Mesendoderm (in vitro differentiated cells): ENCODE data around the gene GPR22. TPM values are rescaled to one million over a fixed set of nuclear protein-coding genes. Genes with fewer than 3 reads are reported as not detected.

Source experiments
- DNase-seq: peaks from one replicate; pipeline ENCODE4 v3.0.0; 2013
- H2AK5ac ChIP-seq: 2 replicates; pipeline ENCODE4 v1.6.1; 2013; ENCODE audit warnings: low read length, inconsistent platforms
- H2BK120ac ChIP-seq: 2 replicates; pipeline ENCODE4 v1.6.1; 2013; ENCODE audit warnings: low read depth, mild to moderate bottlenecking, low read length, moderate library complexity, mixed read lengths
- H2BK15ac ChIP-seq: replicated peaks from 2 replicates; pipeline ENCODE4 v1.6.1; 2013; ENCODE audit warnings: low read depth, mild to moderate bottlenecking, moderate library complexity
- H2BK5ac ChIP-seq: 2 replicates; pipeline ENCODE4 v1.6.1; 2013; ENCODE audit warnings: low read length, inconsistent platforms
- H3K18ac ChIP-seq: 2 replicates; pipeline ENCODE4 v1.6.1; 2013; ENCODE audit warnings: mild to moderate bottlenecking, low read length, mixed read lengths
- H3K23ac ChIP-seq: one replicate; pipeline ENCODE4 v1.6.1; 2013; ENCODE audit warnings: low read length
- H3K27ac ChIP-seq: 2 replicates; pipeline ENCODE4 v1.5.1; 2013; ENCODE audit warnings: low read depth, mild to moderate bottlenecking, inconsistent platforms, low read length, moderate library complexity
- H3K27me3 ChIP-seq: 2 replicates; pipeline ENCODE4 v1.6.1; 2013; ENCODE audit warnings: low read length, control low read depth, mild to moderate bottlenecking, inconsistent platforms; ENCODE audit not compliant: insufficient read depth, poor library complexity
- H3K36me3 ChIP-seq: 2 replicates; pipeline ENCODE4 v1.6.1; 2013; ENCODE audit warnings: low read length, inconsistent platforms; ENCODE audit not compliant: control insufficient read depth, insufficient read depth
- H3K4ac ChIP-seq: one replicate; pipeline ENCODE4 v1.6.1; 2013; ENCODE audit warnings: low read depth, mild to moderate bottlenecking, low read length, moderate library complexity
- H3K4me1 ChIP-seq: 2 replicates; pipeline ENCODE4 v1.6.1; 2013; ENCODE audit warnings: low read depth, low read length, inconsistent platforms; ENCODE audit not compliant: control insufficient read depth
- H3K4me2 ChIP-seq: 2 replicates; pipeline ENCODE4 v1.6.1; 2013; ENCODE audit warnings: low read length
- H3K4me3 ChIP-seq: 2 replicates; pipeline ENCODE4 v1.5.1; 2013; ENCODE audit warnings: mild to moderate bottlenecking, low read length
- H3K56ac ChIP-seq: one replicate; pipeline ENCODE4 v1.6.1; 2013; ENCODE audit warnings: low read length
- H3K79me1 ChIP-seq: 2 replicates; pipeline ENCODE4 v1.6.1; 2013; ENCODE audit warnings: low read length, inconsistent platforms
- H3K79me2 ChIP-seq: 2 replicates; pipeline ENCODE4 v1.6.1; 2013; ENCODE audit warnings: mild to moderate bottlenecking, low read length; ENCODE audit not compliant: control insufficient read depth, insufficient read depth
- H3K9ac ChIP-seq: 2 replicates; pipeline ENCODE4 v1.6.1; 2013; ENCODE audit warnings: low read length, inconsistent platforms
- H4K5ac ChIP-seq: one replicate; pipeline ENCODE4 v1.6.1; 2013; ENCODE audit warnings: low read length
- H4K8ac ChIP-seq: one replicate; pipeline ENCODE4 v1.6.1; 2013; ENCODE audit warnings: low read depth, mild to moderate bottlenecking, control low read depth, low read length, moderate library complexity
- WGBS: extraction: QIAGEN DNeasy Blood & Tissue Kit; methylation state at CpG from one replicate; pipeline ENCODE4 v1.1.7; 2013; ENCODE audit warnings: low lambda C conversion rate, missing lambda C conversion rate; ENCODE audit not compliant: insufficient coverage; ENCODE audit errors: extremely low coverage; 5-methylcytosine and 5-hydroxymethylcytosine counted together
- polyA plus RNA-seq, 2 experiments: library from polyadenylated mRNA; stranded (reverse); fragments of 200-250 nt; gene quantifications; one replicate each; pipeline ENCODE4 v1.2.3, GENCODE V29; 2013

Gene GPR22, protein sequence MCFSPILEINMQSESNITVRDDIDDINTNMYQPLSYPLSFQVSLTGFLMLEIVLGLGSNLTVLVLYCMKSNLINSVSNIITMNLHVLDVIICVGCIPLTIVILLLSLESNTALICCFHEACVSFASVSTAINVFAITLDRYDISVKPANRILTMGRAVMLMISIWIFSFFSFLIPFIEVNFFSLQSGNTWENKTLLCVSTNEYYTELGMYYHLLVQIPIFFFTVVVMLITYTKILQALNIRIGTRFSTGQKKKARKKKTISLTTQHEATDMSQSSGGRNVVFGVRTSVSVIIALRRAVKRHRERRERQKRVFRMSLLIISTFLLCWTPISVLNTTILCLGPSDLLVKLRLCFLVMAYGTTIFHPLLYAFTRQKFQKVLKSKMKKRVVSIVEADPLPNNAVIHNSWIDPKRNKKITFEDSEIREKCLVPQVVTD
- not detected for polyA plus RNA-seq (2013, experiment 1 of 2)
- polyA plus RNA-seq (2013, experiment 2 of 2), result not detected

- Histone ChIP-seq H2BK15ac (no peak within 1 kb of the TSS), H3K27me3 (no peaks in the 10 kb centered on the region), H2AK5ac (no peak within 1 kb of the TSS), H4K5ac (no peak within 1 kb of the TSS), H3K4me1 (no peaks in the 10 kb centered on the region), H3K9ac (no peak within 1 kb of the TSS), H3K4me3 (no peak within 1 kb of the TSS), H3K56ac (no peak within 1 kb of the TSS), H3K27ac (no peak within 1 kb of the TSS), H3K79me2 (no peaks in the 10 kb centered on the region), H4K8ac (no peak within 1 kb of the TSS), H2BK5ac (no peak within 1 kb of the TSS), H3K4ac (no peak within 1 kb of the TSS), H3K18ac (no peak within 1 kb of the TSS), H2BK120ac (no peak within 1 kb of the TSS), H3K23ac (no peak within 1 kb of the TSS), H3K36me3 (no peaks in the 10 kb centered on the region), H3K79me1 (no peaks in the 10 kb centered on the region), H3K4me2 (no peak within 1 kb of the TSS)
- DNase-seq, result no peak
- WGBS, result no CpG with 5 or more reads among the region's 4 CpGs
Observed at GRCh38 chr7:107469929-107470328, at the start of gene GPR22. Gene GPR22 (plus strand): TSS chr7:107470057. CDS start chr7:107474061, 4,004 bp downstream.

- no peak overlapping the region for H4K5ac ChIP-seq
- H3K18ac ChIP-seq, result no peak overlapping the region
- no peak for DNase-seq
- no peak overlapping the region for H3K4me2 ChIP-seq
- H2AK5ac ChIP-seq, result no peak overlapping the region
- H3K27me3 ChIP-seq, result no peaks in the 10 kb centered on the region
- H3K4me3 ChIP-seq, result no peak overlapping the region
- no peak overlapping the region for H2BK15ac ChIP-seq
- no peak overlapping the region for H3K9ac ChIP-seq
- no peak overlapping the region for H3K56ac ChIP-seq
- no peak overlapping the region for H2BK5ac ChIP-seq
- no peaks in the 10 kb centered on the region for H3K4me1 ChIP-seq
- H4K8ac ChIP-seq, result no peak overlapping the region
- no CpG with 5 or more reads among the region's 5 CpGs for WGBS
- H3K23ac ChIP-seq, result no peak overlapping the region
- H3K36me3 ChIP-seq, result no peaks in the 10 kb centered on the region
- H2BK120ac ChIP-seq, result no peak overlapping the region
- no peaks in the 10 kb centered on the region for H3K79me2 ChIP-seq
- H3K4ac ChIP-seq, result no peak overlapping the region
- no peak overlapping the region for H3K27ac ChIP-seq
- H3K79me1 ChIP-seq, result no peaks in the 10 kb centered on the region
Observed at GRCh38 chr7:107427462-107427861, 42.4 kb upstream of the GPR22 start.

DNA sequence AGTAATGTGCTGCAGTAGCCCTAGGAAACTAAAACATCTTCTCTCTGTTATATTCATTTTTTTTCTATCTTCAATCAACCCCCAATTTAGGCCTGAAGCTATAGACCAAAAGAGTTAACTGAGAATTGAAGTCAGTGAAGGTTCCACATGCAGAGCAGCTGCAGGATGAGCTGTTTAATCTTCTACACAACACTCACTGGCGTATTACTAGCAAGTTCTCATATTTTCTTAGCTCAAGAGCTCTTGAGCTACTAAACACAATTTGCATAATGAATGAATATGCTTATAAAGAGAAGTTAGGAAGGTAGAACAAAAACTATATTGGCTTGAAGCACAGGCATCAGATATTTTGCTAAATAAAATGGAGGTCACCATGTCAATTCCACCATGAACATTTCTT is 41.2 kb upstream of the GPR22 start:
- no peak overlapping the region for H2BK15ac ChIP-seq
- H2AK5ac ChIP-seq, result no peak overlapping the region
- no peak overlapping the region for H3K56ac ChIP-seq
- no peak overlapping the region for H3K9ac ChIP-seq
- H3K79me2 ChIP-seq, result no peaks in the 10 kb centered on the region
- no peak overlapping the region for H3K4me2 ChIP-seq
- no peak overlapping the region for H2BK5ac ChIP-seq
- no peak overlapping the region for H3K18ac ChIP-seq
- no peaks in the 10 kb centered on the region for H3K36me3 ChIP-seq
- no peak overlapping the region for H3K23ac ChIP-seq
- no peaks in the 10 kb centered on the region for H3K4me1 ChIP-seq
- no peak overlapping the region for H3K27ac ChIP-seq
- H3K4ac ChIP-seq, result no peak overlapping the region
- WGBS, result no CpG with 5 or more reads among the region's 1 CpG
- H3K4me3 ChIP-seq, result no peak overlapping the region
- H4K5ac ChIP-seq, result no peak overlapping the region
- no peaks in the 10 kb centered on the region for H3K79me1 ChIP-seq
- no peak overlapping the region for H2BK120ac ChIP-seq
- DNase-seq, result no peak
- no peak overlapping the region for H4K8ac ChIP-seq
- H3K27me3 ChIP-seq, result no peaks in the 10 kb centered on the region

DNA sequence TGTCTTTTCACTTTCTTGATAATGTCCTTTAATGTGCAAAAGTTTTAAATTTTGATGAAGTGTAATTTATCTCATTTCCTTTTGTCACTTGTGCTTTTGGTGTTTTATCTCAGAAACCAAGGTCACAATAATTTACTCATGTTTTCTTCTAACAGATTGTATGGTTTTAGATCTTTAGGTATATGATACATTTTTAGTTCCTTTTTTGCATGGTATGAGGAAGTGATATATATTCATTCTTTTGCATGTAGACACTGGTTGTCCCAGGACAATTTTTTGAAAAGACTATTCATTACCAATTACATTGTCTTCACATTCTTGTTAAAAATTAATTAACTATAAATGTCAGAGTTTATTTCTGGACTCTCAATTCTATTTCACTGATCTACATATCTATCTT is 39.8 kb upstream of the GPR22 start:
- no peak overlapping the region for H3K4me2 ChIP-seq
- no peak overlapping the region for H2BK5ac ChIP-seq

DNA sequence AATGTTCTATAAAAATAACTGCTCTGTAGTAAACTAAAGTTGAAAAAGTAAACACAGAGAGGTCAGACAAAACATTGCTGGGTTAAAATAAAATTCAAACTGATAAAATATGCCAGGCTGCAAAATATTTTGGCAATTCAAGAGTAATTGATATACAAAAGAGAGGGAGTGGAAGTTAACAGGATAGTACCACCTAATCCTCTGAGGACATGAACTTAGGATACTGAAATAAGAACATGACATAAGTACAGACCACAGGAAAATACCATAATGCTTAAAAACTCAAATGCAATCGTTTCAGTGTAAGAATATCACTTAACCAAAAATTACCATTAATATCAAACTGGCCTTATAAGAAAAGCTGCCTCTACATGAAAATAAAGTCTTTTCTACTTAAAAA is 37.6 kb upstream of the GPR22 start:
- no peak overlapping the region for H3K4me3 ChIP-seq
- no peaks in the 10 kb centered on the region for H3K36me3 ChIP-seq
- H2BK15ac ChIP-seq, result no peak overlapping the region
- no peak overlapping the region for H2BK5ac ChIP-seq
- H3K79me2 ChIP-seq, result no peaks in the 10 kb centered on the region
- H2BK120ac ChIP-seq, result no peak overlapping the region
- H3K4me1 ChIP-seq, result no peaks in the 10 kb centered on the region
- no peak overlapping the region for H2AK5ac ChIP-seq
- no peak overlapping the region for H3K9ac ChIP-seq
- H3K4ac ChIP-seq, result no peak overlapping the region
- H3K23ac ChIP-seq, result no peak overlapping the region
- H3K27me3 ChIP-seq, result no peaks in the 10 kb centered on the region
- no peak overlapping the region for H4K5ac ChIP-seq
- H3K18ac ChIP-seq, result no peak overlapping the region
- H3K79me1 ChIP-seq, result no peaks in the 10 kb centered on the region
- DNase-seq, result no peak
- H3K56ac ChIP-seq, result no peak overlapping the region
- no peak overlapping the region for H3K27ac ChIP-seq
- H3K4me2 ChIP-seq, result no peak overlapping the region
- no CpG with 5 or more reads among the region's 1 CpG for WGBS
- H4K8ac ChIP-seq, result no peak overlapping the region

More for the DNA sequence above, 39.8 kb upstream of the GPR22 start:
- Histone ChIP-seq H2BK15ac (no peak overlapping the region), H3K79me2 (no peaks in the 10 kb centered on the region), H3K4me1 (no peaks in the 10 kb centered on the region), H2AK5ac (no peak overlapping the region), H3K23ac (no peak overlapping the region), H3K36me3 (no peaks in the 10 kb centered on the region), H3K4ac (no peak overlapping the region), H4K5ac (no peak overlapping the region), H3K56ac (no peak overlapping the region), H3K27me3 (no peaks in the 10 kb centered on the region), H3K27ac (no peak overlapping the region), H3K9ac (no peak overlapping the region), H4K8ac (no peak overlapping the region), H3K79me1 (no peaks in the 10 kb centered on the region), H2BK120ac (no peak overlapping the region), H3K4me3 (no peak overlapping the region), H3K18ac (no peak overlapping the region)
- no peak for DNase-seq

DNA sequence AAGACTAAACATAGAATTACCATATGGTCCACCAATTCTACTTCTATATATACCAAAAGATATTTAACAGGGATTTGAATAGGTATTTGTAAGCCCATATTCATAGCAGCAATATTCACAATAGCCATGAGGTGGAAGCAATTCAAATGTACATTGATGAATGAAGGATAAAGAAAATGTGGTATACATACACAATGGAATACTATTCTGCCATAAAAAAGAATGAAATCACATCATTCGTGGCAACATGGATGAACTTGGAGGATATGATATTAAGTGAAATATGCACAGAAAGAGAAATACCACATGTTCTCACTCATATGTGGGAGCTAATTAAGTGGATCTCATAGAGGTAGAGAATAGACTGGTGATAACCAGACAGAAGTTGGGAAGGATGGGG is 34.1 kb upstream of the GPR22 start:
- Histone ChIP-seq H2BK15ac (no peak overlapping the region), H3K79me2 (no peaks in the 10 kb centered on the region), H2AK5ac (no peak overlapping the region), H3K4me3 (no peak overlapping the region), H4K5ac (no peak overlapping the region), H3K23ac (no peak overlapping the region), H3K36me3 (no peaks in the 10 kb centered on the region), H3K79me1 (no peaks in the 10 kb centered on the region), H3K56ac (no peak overlapping the region), H3K27ac (no peak overlapping the region), H2BK5ac (no peak overlapping the region), H2BK120ac (no peak overlapping the region), H4K8ac (no peak overlapping the region), H3K9ac (no peak overlapping the region), H3K18ac (no peak overlapping the region), H3K4ac (no peak overlapping the region), H3K4me2 (no peak overlapping the region), H3K4me1 (no peaks in the 10 kb centered on the region), H3K27me3 (no peaks in the 10 kb centered on the region)
- DNase-seq, result no peak
- WGBS, result no CpG with 5 or more reads among the region's 1 CpG
